Stomach (tissue), 9 donors: ENCODE data around the gene ZFHX2. TPM values are rescaled to one million over a fixed set of nuclear protein-coding genes. Genes with fewer than 3 reads are reported as not detected.

Experiments
- DNase-seq, 2 donors: peaks; one replicate each; pipeline versions ENCODE4 v3.0.0 to v3.0.0-alpha.2; 2013 to 2019
- H3K27ac ChIP-seq, 5 donors: fragments of 200-600 bp in 4 of 5; sonication (generic) in 4 of 5; one replicate each; pipeline ENCODE4 v1.5.1; 2013 to 2019; ENCODE audit warnings: mild to moderate bottlenecking in 1 of 5, moderate library complexity in 1 of 5
- H3K27me3 ChIP-seq, 3 donors: fragments of 200-600 bp; sonication (generic); one replicate each; pipeline ENCODE4 v1.5.1; 2017 to 2019; ENCODE audit warnings: mixed run types in 1 of 3
- H3K36me3 ChIP-seq, 4 donors: fragments of 200-600 bp; sonication (generic); 1 replicate in 3 of 4; 2 replicates in 1 of 4; pipeline ENCODE4 v1.5.1; 2016 to 2019
- H3K4me1 ChIP-seq, 4 donors: fragments of 200-600 bp; sonication (generic); one replicate each; pipeline ENCODE4 v1.5.1; 2016 to 2019
- H3K4me3 ChIP-seq, 4 donors: fragments of 200-600 bp; sonication (generic) in 3 of 4; one replicate each; pipeline ENCODE4 v1.5.1; 2016 to 2019; ENCODE audit warnings: mild to moderate bottlenecking in 1 of 4
- H3K9me3 ChIP-seq, 4 donors: fragments of 200-600 bp; sonication (generic); one replicate each; pipeline ENCODE4 v1.5.1; 2016 to 2019
- CTCF ChIP-seq, 7 experiments: fragments of 450-650 bp in 4 of 7; fragments of 200-600 bp in 3 of 7; sonication (generic) in 3 of 7; IDR thresholded peaks; one replicate each; pipeline ENCODE4 v1.5.1; 2016 to 2019; ENCODE audit warnings: antibody characterized with exemption in 7 of 7, control low read depth in 2 of 7, mild to moderate bottlenecking in 1 of 7
- EP300 ChIP-seq: sonication (generic); formaldehyde crosslinking; IDR thresholded peaks from one replicate; pipeline ENCODE4 v1.6.1; 2017; ENCODE audit warnings: antibody characterized with exemption
- POLR2A ChIP-seq, 4 donors: fragments of 450-650 bp; IDR thresholded peaks; one replicate each; pipeline ENCODE4 v1.6.1; 2016; ENCODE audit warnings: antibody characterized with exemption in 4 of 4, control low read depth in 2 of 4, mild to moderate bottlenecking in 1 of 4, moderate library complexity in 1 of 4
- POLR2AphosphoS5 ChIP-seq, 3 donors: sonication (generic); formaldehyde crosslinking; IDR thresholded peaks; one replicate each; pipeline ENCODE4 v1.6.1; 2016; ENCODE audit warnings: antibody characterized with exemption in 3 of 3
- WGBS, 5 donors: extraction: QIAGEN DNeasy Blood & Tissue Kit in 3 of 5; methylation state at CpG; one replicate each; pipeline versions ENCODE4 v1.1.5 to v1.1.7; 2013 to 2018; 5-methylcytosine and 5-hydroxymethylcytosine counted together
- intact Hi-C: fragments of 100-400 bp; cut with DNase I; formaldehyde crosslinking; loops from one replicate; pipeline ENCODE4 v1.15.1; 2023; ENCODE audit warnings: low total_unique reads
- polyA plus RNA-seq, 3 donors: library from polyadenylated mRNA; stranded (reverse); fragments of 200-250 nt; gene quantifications; one replicate each; pipeline ENCODE4 v1.2.3, GENCODE V29; 2013
- total RNA-seq, 5 donors: library from RNA; depleted of rRNA; stranded (reverse); fragments of >200 nt; gene quantifications; one replicate each; pipeline versions ENCODE4 v1.1.0 to v1.2.3, GENCODE V29; 2014 to 2016
- donor health status: healthy with polysubstance abuse.
- donor health status: Bipolar disorder and iron deficiency.
- donor health status: healthy.

The ZFHX2 gene
- total and polyA plus RNA-seq, 8 donors = under 0.01 to 2.9 (median 0.68) TPM; not detected in 1

- intact Hi-C loops = no loop called here
- H3K27me3 ChIP-seq = no peaks in the 10 kb centered on the region
- H3K4me1 ChIP-seq = no peaks in the 10 kb centered on the region
Observed at GRCh38 chr14:23492618-23493272, 58.8 kb downstream of the ZFHX2 start.

GRCh38 chr14:23487216-23487615 is 64.3 kb downstream of the ZFHX2 start:
- no peak for DNase-seq
- no peak overlapping the region for H3K27ac ChIP-seq
- peaks cover 6 to 76% (median 51%) of the 10 kb centered on the region in 4 donors for H3K36me3 ChIP-seq
- H3K4me1 ChIP-seq = no peaks in the 10 kb centered on the region
- H3K27me3 ChIP-seq = no peaks in the 10 kb centered on the region
- intact Hi-C loops = no loop called here
- H3K4me3 ChIP-seq = no peak overlapping the region
- TF ChIP-seq CTCF (IDR thresholded peaks at IDR 0.05) (no peak), EP300 (no peak), POLR2AphosphoS5 (IDR thresholded peaks at IDR 0.05) (no peak), POLR2A (IDR thresholded peaks at IDR 0.05) (no peak)
- WGBS, 5 donors = 85 to 94% (median 92%) methylated on average over 7 of the region's 7 CpGs
- no peaks in the 10 kb centered on the region for H3K9me3 ChIP-seq

More at GRCh38 chr14:23492618-23493272, 58.8 kb downstream of the ZFHX2 start:
- H3K9me3 ChIP-seq = no peaks in the 10 kb centered on the region
- DNase-seq = no peak
- peaks cover 0 to 42% (median 8%) of the 10 kb centered on the region in 4 donors for H3K36me3 ChIP-seq
- TF ChIP-seq EP300 (no peak), CTCF (IDR thresholded peaks at IDR 0.05) (no peak), POLR2A (IDR thresholded peaks at IDR 0.05) (no peak)
- H3K27ac ChIP-seq = no peak overlapping the region
- H3K4me3 ChIP-seq = no peak overlapping the region

DNA sequence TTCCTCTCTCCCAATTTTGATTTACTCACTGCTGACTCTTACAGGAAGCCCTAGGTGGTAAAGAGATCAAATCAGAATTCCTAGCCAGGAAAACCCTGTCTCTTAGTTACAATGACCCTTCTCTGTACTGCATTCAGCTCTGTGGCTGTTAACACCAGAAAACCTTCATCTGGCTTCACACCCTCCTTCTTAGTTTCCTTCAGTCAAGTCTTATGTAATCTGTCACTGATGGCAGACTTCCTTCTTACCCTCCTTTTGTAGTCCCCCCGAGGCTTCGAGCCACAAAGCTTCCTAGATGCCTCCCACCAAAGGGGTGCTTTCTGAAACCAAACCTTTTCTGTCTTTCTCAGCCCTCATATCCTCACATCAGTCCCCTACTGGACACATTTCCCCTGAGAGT is 65.5 kb downstream of the ZFHX2 start:
- Histone ChIP-seq H3K9me3 (no peaks in the 10 kb centered on the region), H3K4me3 (no peak overlapping the region), H3K4me1 (no peaks in the 10 kb centered on the region), H3K36me3 (peaks cover 10 to 85% (median 56%) of the 10 kb centered on the region in 4 donors), H3K27me3 (no peaks in the 10 kb centered on the region), H3K27ac (no peak overlapping the region)
- 52 to 83% (median 79%) methylated on average over 2 of the region's 2 CpGs for WGBS, 5 donors
- no peak for DNase-seq
- TF ChIP-seq CTCF (IDR thresholded peaks at IDR 0.05) = no peak
- TF ChIP-seq POLR2AphosphoS5 (IDR thresholded peaks at IDR 0.05) = no peak
- no peak for TF ChIP-seq POLR2A (IDR thresholded peaks at IDR 0.05)
- no peak for TF ChIP-seq EP300
- intact Hi-C loops = no loop called here

DNA sequence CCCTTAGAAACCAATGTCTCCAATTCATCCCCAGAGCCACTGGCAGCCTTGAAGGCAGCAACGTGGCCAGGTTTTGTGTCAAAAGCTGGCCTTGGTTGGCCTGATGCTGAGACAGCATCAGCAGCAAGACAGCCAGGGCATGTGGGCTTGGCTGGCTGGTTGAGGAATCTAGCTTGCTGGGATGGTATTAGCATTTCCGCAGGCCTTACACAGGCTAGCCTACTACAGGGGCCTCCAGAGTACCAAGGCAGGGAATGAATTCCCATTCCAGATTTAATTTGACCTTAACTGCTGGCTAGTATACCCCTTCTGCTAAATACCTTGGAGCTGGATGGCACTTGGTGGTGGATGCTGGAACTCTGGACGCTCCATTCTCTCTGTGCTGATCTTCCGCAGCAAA is 66.2 kb downstream of the ZFHX2 start:
- 79 to 90% (median 88%) methylated on average over 4 of the region's 4 CpGs for WGBS, 5 donors
- H3K36me3 ChIP-seq = peaks cover 10 to 87% (median 62%) of the 10 kb centered on the region in 4 donors
- no peak overlapping the region for H3K4me3 ChIP-seq
- no peak for DNase-seq
- H3K9me3 ChIP-seq = no peaks in the 10 kb centered on the region
- H3K4me1 ChIP-seq = no peaks in the 10 kb centered on the region
- intact Hi-C loops = no loop called here
- no peak overlapping the region for H3K27ac ChIP-seq
- H3K27me3 ChIP-seq = no peaks in the 10 kb centered on the region
- no peak for TF ChIP-seq POLR2A (IDR thresholded peaks at IDR 0.05)
- no peak for TF ChIP-seq POLR2AphosphoS5 (IDR thresholded peaks at IDR 0.05)

DNA sequence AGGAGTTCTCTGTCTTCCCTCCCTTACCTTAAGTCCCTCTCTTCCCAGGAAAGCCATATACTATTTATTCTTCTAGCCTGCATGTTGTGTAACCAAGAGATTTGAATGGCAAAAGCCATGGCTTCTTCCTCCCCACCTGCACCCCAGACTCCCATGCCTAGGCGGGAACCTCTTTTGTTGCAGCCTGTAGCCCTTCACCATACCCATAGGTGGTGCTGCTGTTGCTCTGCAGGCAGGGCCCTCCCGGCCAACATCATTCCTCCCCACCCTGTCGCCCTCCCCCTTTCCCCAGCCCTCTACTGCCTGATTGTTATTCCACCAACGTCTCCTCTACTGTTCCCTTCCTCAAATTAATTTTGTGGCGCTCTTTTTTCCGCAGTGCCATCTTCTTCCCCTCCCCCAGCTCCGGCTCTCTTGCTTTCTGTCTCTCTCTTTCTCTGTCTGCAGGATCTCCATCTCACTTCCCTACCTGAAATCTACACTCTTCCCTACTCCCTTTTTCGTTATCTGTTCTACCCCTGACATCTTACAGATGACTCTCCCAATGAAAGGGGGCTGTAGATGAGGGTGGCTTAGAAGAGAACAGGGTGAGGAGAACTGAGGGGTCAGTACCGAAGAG is 68.2 kb downstream of the ZFHX2 start:
- H3K27me3 ChIP-seq = no peaks in the 10 kb centered on the region
- peaks cover 10 to 85% (median 71%) of the 10 kb centered on the region in 4 donors for H3K36me3 ChIP-seq
- H3K27ac ChIP-seq = no peak overlapping the region
- no peak overlapping the region for H3K4me3 ChIP-seq
- whole genome bisulfite sequencing, 5 donors = 53 to 66% (median 57%) methylated on average over 9 of the region's 9 CpGs
- no peaks in the 10 kb centered on the region for H3K9me3 ChIP-seq
- intact Hi-C loops = loop anchor here (2.0 kb wide), 1 partner anchor 83 kb away; the partner anchor contains the start of gene AP1G2
- DNase-seq = peak in 1 of 2 donors; percentile 57
- peaks cover 0 to 1% (median 0%) of the 10 kb centered on the region in 4 donors for H3K4me1 ChIP-seq
- TF ChIP-seq POLR2A (IDR thresholded peaks at IDR 0.05) = no peak
- TF ChIP-seq CTCF (IDR thresholded peaks at IDR 0.05) = peak in 1 of 7 experiments; percentile 13
- TF ChIP-seq POLR2AphosphoS5 (IDR thresholded peaks at IDR 0.05) = no peak
